Measurements from ENCODE around the gene PTPRD.

Gene PTPRD

DNA sequence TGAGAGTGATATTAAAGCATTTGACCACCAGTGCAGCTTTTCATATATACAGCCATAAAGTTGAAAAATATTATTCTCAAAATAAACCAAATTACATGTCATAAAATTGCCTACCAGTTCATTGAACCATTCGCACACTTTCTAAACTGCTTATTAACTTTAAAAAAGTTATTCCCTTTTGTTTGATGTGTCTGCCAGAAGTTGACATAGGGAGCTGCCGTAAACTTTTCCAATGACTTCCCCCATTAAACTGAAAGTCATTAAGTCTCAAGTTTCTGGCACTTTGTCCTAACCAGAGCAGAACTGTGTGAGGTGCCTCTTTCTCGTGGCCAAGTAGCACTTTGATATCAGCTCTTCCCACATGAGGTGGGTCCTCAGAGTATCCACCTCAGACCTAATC is 2231.2 kb downstream of the PTPRD start:
- DNase-seq (ENCODE audit: low read depth): no peak

DNA sequence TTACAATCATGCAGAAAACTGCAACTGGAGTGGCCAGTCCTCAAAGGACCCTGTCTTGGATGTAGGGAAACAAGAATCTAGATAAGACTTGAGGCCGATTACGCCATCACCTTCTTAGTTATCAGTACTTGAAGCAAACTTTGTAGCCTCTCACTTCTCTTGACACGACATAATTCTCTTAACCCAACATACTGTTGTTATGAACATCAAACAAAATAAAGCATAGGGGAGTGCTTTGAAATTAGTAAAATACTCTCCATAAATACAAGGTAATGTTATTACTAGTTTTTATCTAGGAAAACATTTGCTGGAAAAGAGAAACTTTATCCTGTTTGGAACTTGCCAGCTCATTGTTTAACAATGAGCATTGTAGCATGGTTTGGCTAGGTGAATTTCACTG is 2238.3 kb downstream of the PTPRD start:
- DNase-seq (ENCODE audit: low read depth): no peak

DNA sequence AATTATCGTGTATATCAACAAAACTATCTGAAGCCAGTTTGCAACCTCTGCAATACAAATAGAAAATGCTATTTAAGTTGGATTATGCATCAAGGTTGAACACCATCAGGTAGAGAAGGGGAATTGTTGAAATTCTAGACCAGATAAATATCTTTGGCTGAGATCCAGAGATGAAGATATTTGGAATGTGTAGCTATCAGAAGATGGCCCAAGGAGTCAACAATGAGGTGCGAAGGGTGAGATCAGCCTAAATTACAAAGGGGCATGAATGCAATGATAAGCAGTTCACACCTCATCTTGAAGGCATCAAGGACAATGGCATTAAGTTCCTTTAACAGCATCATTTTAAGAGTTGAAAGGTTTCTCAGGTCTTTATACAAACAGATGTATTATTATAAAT is 2241.1 kb downstream of the PTPRD start:
- DNase-seq (ENCODE audit: low read depth): no peak

DNA sequence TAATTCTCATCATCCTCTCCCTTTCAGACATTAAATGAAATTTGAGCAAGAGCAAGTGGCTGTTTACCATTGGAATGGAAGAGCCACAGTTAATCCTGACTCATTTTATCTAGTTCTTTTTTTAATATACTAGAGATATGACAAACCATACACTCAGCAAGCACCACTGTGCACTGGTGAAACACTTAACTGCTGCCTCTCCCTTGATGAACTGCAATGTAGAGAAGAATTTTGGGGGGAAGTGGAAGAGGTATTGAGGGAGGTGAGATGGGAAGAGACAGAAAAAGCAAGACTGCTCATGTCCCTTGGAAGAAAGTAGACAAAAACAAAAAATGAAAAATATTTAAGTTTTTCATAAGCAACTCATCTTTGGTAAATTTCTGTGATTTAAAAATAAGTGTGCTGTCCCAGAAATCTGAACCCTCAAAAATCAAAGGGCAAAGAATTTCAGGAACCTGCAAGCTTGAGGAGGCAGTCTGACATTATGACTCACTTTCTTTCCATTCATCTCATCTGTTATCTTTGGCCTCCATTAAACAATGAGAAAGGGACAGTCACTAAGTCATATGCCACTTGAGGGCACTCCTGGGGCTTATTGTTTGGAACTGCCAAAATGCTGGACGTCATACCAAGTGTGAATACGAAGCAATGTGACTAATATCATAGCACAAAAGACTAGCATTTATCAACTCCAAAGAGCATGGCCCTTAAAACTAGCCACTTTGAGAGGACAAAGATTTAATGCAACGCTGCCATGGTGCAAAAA is 2246.5 kb downstream of the PTPRD start:
- DNase-seq (ENCODE audit: low read depth): no peak

DNA sequence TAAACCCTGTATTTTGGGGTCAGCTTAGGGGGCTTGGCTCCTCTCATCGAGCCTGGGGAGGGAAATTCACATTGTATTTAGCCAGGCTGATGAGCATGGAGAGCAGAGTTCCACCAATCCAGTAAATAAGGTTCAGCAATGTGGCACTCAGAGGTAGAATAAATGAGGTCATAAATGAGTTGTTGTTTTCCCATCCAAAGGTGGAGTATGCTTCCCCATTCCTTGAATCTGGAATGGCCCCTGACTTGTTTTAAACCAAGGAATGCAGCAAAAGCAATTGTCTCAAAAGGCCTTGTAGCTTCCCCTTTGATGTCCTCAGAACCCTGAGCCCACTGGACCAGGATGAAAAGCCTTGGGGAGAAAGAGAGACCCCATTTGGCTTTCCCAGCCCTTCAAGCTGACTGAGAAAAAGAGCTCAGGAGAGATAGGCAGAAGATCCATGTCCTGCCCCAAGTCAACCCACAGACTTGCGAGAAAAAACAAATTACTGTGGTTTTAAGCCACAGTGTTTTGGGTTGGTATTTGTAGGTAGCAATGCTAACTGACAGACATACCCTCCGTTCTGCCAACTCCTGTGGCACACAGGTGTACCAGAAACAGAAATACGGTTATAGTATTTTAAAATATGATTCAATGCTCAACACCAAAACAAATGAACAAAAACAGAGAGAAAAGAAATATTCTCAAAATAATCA is 2247.2 kb downstream of the PTPRD start:
- no peak for DNase-seq (ENCODE audit: low read depth)

DNA sequence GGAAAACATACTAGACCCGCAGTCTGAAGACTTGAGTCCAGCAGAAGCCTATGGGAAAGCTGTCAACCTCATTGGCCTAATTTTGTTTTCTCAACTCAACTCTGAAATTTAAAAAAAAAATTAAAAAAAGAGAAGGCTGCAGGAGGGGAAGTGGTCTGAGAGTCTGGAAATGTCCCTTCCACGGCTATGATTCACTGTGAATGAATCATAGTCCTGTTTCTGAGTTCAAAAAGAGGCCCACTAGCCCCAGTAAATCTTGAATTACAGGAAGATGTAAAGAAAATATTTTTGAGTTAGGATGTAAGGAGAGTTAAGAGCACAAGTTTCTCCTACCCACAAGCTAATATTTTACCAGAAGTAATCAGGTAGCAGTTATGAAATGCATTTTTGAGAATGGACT is 2247.8 kb downstream of the PTPRD start:
- DNase-seq (ENCODE audit: low read depth): no peak

DNA sequence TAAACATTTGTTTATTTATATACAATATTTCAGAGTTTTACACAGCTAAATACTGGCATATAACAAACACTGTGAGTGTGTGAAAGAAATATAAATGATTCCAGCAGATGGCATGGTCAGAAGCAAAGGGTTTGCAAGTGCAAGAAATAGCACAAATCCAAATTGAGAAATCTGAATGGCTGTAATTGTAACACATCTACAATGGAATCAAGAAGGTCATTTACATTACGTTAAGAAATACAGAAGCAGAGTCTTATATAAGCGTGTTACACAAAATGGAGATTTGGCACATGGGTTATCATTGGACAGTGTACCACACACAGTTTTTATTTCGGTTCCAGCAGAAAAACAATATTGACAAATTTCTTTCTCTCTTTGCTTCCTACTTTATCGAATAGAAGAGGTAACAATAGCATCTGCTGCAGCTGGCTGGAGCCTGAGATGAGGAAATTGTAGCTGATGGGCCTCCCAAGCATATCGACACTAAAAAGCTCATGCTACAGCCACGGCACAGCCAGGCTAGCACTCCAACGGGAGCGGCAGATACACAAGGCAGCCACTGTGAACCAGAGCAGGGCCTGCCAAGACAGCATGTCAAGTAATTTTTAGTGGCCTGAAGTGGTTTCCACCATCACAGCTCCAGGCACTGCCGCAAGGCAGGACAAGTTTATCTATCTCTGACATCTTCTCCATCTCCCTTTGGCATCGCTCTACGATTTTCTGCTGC is 2248.6 kb downstream of the PTPRD start:
- no peak for DNase-seq (ENCODE audit: low read depth)

DNA sequence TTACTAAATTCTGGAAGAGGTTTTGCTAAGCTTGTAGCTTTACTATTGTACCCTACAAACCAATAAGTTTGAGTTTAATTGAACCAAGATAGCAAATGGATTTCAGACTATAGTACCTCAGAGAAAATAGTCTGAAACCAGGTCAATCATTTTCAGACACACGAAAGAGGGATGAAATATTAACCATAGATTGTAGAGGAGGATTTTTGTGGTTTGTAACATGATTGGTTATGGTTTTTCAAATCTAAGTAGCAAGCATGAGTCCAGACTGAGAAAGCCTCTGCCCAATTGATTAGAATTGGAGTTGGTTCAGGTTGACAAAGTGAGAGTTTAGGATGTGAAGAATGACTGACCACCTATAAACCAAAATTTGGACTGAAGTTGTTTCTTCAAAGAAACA is 2250.6 kb downstream of the PTPRD start:
- DNase-seq (ENCODE audit: low read depth): no peak

DNA sequence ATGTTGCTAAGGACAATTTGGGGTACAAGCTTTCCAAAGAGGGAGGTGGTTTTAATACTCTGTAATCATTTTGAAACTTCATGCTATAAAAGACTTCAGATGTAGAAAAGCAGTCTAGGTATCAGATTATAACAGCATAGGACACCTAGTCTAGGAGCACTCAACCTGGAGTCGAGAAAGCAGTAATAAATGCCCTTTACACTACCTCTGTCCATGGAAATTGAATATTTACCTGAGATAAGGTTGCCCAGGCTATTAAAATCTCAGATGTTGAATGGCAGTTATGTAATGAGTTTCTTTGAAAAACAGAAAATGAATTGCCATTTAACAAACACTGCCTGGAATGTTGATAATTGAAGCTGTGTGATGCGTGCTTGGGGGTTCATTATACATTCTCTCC is 2251.4 kb downstream of the PTPRD start:
- DNase-seq (ENCODE audit: low read depth): no peak

DNA sequence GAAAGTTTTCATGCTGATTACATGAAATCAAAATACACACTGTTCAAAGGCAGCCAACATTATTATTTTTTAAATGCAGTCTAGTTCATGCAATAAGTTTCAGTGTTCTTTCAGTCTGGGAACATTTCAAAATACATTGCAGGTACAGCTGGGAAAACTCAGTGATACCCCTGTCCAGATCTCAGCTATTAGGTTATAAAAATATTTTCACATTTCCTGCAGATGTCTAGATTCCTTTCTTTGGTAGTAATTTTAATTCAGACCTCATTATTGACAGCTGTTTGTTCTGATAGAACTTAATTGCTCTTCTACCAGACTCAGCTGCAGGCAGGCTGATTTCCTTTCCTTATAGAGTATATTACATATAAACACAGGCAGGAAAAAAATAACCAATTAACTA is 2256.4 kb downstream of the PTPRD start:
- no peak for DNase-seq (ENCODE audit: low read depth)

DNA sequence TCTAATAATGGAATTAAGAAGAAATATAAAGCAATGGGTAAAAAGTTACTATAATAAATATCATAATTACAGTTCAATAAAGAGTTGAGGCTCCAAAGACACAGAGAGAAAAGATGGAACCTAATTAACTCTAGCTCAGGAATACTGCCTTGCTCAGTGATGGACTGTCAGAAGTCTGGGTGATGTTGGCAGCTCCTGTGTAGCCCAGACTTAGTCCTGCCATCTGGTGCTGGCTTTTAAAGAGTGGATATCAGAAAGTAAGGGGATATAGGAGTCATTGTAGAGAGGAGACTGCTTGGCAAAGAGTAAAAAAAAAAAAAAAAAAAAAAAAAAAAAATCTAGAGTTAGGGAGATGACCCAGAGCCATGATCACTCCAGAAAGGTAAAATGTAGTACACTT is 2261.4 kb downstream of the PTPRD start:
- no peak for DNase-seq (ENCODE audit: low read depth)

DNA sequence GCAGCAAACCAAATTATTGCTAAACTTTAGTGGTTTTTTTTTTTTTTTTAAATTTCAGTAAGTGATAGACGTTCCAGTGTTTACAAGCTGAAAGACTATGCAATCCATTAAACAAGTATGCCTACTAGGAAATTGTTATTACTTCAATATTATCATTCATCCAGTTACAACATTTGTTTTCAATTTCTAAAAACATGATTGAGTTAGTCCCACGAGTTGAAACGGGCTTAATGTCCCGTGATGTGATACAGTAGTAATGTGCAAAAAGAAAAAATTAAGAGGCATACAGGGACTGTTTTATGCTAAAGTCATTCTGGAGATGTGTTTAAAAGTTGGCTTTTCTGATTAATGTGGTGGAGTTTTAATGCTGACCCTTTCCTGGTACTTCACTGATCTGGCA is 2262.9 kb downstream of the PTPRD start:
- no peak for DNase-seq (ENCODE audit: low read depth)

DNA sequence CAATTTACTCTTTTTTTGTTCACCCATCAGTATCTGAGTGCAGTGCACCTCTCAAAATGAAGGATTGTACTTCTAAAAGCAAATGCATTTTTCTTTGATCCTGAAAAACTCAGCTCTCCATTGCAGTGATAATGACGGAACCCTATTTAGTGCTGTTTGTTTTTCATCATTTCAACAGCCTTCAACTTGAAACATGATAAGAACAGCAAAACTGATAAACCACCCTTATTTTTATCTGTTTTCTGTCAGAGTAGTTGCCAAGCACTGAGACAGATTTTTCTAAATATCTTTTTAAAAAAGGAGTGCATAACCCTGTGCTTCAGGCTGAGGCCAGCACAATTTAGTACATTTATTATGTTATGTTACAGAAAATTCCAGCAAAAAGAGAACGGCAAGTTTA is 2263.4 kb downstream of the PTPRD start:
- DNase-seq (ENCODE audit: low read depth): no peak

DNA sequence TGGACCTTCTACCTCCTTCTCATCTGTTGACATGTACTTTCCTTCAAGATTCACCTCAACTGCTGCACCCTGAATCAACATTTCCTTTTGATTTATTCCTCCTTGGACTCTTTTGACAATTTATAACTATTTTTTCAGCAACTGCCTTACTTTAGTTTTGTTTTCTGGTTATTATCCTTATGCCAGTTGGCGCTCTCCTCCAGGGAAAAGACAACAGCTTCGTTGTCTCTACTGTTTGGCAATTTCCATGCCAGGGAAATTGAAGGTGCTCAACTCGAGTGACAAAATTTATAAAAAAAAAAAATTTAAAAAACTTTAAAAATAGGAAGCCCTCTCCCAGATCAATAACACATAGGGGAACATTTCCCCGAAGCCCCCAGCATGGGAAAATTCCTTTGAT is 2264.0 kb downstream of the PTPRD start:
- no peak for DNase-seq (ENCODE audit: low read depth)

DNA sequence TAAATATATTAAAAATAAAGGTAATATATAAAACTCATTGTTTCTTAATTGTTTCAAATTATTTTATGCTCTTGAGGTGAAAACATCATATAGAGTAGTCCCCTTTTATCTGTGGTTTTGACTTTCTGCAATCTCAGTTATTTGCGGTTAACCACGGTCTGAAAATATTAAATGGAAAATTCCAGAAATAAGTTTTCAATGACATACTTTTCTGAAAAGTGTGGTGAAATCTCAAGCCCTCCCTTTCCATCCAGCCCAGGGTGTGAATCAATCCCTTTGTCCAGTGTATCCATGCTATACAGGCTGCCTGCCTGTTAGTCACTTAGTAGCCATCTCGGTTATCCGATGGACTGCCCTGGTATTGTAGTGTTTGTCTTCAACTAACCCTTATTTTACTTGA is 2266.5 kb downstream of the PTPRD start:
- DNase-seq (ENCODE audit: low read depth): no peak

DNA sequence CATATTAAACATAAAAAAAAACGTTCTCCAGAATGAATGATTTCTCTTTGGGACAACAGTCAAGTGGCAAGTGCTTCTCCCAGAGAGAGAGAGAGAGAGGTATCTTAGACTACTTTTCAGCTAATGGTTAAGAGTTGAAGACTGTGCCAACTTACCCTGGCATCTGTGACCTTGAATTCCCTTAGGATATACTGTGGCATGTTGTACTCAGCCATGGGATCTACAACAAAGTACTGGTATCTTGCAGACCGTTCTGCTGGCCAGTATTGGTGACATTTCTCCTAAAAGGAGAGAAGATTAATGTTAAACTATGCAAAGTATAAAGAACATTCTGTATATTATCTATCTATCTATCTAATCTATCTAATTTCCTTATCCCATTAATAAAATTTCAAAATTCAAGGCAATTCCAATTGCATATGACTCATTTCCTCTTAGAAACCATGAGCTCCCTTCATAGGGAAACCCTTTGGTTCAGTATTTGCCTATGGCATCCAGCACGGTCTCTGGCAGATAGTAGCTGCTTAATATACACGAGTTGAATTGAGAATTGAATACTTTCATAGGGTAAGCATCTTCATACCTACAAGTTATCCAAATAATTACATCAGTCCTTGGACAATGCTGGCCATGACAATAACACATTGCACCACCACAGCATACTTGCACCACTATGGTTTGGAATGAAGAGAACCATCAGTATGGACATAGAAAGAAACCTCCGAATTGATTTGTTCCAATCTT is 2273.9 kb downstream of the PTPRD start:
- DNase-seq (ENCODE audit: low read depth): no peak

DNA sequence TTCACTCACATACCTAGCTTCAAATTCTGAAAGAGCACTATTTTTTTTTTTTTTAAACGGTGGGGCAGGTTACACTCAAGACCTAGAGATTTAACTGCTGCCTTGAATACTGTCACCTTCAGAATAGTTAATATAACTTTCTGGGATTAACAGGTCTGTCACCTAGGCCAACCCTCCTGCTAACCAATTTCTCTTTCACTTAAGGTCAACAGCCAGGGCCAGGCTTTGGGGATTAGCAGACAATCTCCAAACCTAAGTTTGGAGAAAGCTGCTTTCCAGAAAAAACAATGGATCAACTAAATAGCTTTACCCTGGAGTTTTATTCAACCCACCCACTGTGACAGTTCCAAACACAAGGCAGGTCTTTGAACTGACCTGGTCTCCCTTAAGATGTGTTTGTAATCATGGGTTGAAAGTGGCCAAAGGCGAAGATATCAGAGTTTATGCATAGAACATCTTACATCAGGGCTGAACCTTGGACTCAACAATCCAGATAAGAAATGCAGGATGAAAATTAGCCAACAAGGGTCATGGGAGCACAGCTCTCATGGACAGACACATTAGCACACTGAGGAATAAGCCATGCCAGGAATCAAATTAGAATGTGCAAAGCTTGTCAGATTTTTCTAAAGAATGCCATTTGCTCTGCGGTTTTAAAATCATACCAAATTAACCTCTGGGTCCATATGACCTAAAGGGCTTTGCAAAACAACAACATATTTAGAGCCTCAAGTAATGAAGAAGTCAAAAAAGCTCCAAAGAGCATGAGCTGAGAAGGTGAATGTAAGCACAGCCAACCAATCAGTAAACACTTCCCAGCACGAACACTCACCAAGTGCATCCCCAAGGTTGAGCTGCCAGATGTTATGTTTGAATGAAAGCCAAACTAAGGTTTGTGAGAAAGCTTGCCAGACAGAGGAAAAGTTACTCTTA is 2274.7 kb downstream of the PTPRD start:
- no peak for DNase-seq (ENCODE audit: low read depth)

DNA sequence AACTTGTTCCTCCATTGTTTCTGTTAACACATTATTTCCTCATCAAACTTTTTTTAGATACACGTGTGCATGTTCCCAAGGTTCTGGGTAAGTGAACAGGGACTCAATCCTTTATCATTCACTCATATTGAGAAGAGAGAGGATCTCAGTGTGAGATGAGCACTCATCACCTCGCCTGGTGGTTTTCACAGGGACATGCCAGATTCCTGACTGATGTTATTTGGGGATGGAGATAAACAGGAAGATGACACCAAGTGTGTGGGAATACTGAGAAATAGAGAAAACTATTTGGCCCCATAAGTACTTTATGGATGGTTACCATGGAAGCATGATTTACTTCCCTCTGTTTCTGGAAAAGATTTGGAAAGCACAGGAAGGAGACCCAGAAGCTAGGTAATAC is 2279.9 kb downstream of the PTPRD start:
- DNase-seq (ENCODE audit: low read depth): no peak

DNA sequence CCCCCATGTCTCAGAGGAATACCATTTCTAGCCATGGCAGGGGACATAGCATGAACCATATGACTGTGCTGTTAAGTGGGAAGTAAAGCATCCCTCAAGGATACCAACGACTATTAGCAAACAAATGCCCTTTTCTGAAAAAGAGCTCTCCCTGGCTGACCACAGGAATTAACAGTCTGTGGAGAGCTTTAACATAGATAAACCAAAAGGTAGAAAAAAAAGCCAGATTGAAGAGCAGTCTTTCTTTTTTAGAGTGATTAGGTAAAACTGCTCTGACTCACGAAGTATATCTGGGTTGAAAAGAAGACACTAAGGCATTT is 2280.5 kb downstream of the PTPRD start:
- DNase-seq (ENCODE audit: low read depth): no peak

DNA sequence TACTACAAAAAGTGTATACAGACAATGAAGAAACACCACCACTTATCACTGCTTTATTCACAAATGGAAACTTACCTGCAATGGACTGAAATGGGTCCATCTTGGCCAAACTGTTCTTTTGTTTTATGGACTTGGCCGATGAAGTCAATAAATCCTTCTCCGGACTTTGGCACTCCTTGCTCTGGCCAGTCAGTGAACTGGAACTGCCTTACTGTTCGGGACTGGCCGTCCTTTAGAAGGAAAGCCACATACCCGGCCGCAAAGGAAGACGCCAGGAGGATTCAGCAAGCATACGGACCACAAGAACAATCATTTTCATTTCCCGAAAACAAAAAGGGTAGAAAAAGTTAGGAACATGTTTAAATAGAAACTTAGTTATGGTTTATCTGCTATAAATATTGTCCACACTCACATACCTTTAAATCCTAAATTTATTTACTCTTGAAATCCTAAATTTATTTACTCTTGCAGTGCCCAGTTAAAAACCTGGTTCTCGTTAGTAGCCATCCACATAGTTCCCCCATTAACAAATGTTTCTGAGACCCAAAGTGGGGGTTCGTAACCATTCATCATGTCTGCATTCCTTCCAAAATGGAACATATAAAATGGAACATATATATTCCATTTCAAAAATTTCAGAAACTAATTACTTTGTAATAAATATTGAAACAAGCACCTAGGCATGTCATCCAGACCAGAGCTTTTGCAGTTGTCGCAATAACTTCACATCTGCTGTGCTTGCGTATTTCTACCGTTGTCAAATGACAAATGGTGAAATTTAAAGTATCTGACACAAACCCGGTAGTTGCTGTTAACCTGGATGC is 2281.1 kb downstream of the PTPRD start:
- no peak for DNase-seq (ENCODE audit: low read depth)
